Measurements from ENCODE around the gene PSME3. TPM values are rescaled to one million over a fixed set of nuclear protein-coding genes. Genes with fewer than 3 reads are reported as not detected.
A peak's percentile ranks its signal among the peaks of the same experiment; 100 is the strongest.

PSME3 gene
- total and polyA plus RNA-seq, 2 of the 13 experiments (the other 11 are each of a cell fraction or from before 2014, with no cell fraction given), result 66.3 to 135 TPM

GRCh38 chr17:42797067-42798007, 35.9 kb upstream of the PSME3 start (continued):
- TF ChIP-seq DNMT3B (CRISPR knock-in tag; conservative IDR thresholded peaks at IDR 0.05), result 0 out of 2 replicates have a peak, but pooled peaks have one; percentile 84
- TF ChIP-seq HCFC1 (IDR thresholded peaks at IDR 0.05; ENCODE audit: low read depth, low read length), result no peak
- peak; percentile 91 for TF ChIP-seq HNF1B (CRISPR knock-in tag; IDR thresholded peaks at IDR 0.05)
- TF ChIP-seq TBX2 (CRISPR knock-in tag; IDR thresholded peaks at IDR 0.05; ENCODE audit: borderline replicate concordance), result no peak
- TF ChIP-seq ZEB1 (IDR thresholded peaks at IDR 0.05; ENCODE audit: insufficient replicate concordance, low read depth), result no peak
- no peak for TF ChIP-seq ISX (CRISPR knock-in tag; conservative IDR thresholded peaks at IDR 0.05)
- no peak; the same call in 1 of the 2 replicates for TF ChIP-seq ZNF543 (CRISPR knock-in tag; IDR thresholded peaks at IDR 0.05)
- TF ChIP-seq HOXA9 (CRISPR knock-in tag; IDR thresholded peaks at IDR 0.05; ENCODE audit: borderline replicate concordance), result no peak
- no peak for TF ChIP-seq ZBTB40 (IDR thresholded peaks at IDR 0.05)
- no peak for TF ChIP-seq ZBTB40 (CRISPR knock-in tag; IDR thresholded peaks at IDR 0.05)
- TF ChIP-seq GMEB1 (CRISPR knock-in tag; IDR thresholded peaks at IDR 0.05; ENCODE audit: borderline replicate concordance), result no peak
- TF ChIP-seq ZNF280D (CRISPR knock-in tag; IDR thresholded peaks at IDR 0.05), result no peak

All from HepG2 (cell line).